Dermis microvascular lymphatic vessel endothelial cell (primary cell): Measurements from ENCODE around the gene STRIT1. TPM values are rescaled to one million over a fixed set of nuclear protein-coding genes. Genes with fewer than 3 reads are reported as not detected.
A peak's percentile ranks its signal among the peaks of the same experiment; 100 is the strongest.

Experiments
- DNase-seq, 2 donors: peaks; one replicate each; pipeline versions ENCODE4 v3.0.0 to v3.0.0-alpha.2; 2010; ENCODE audit warnings: low read depth in 2 of 2
- total RNA-seq: library from RNA; depleted of rRNA; stranded (reverse); fragments of >200 nt; gene quantifications from 2 replicates; pipeline ENCODE4 v1.2.1, GENCODE V29; 2014

Gene STRIT1
- not detected in 2 replicates for total RNA-seq

DNA sequence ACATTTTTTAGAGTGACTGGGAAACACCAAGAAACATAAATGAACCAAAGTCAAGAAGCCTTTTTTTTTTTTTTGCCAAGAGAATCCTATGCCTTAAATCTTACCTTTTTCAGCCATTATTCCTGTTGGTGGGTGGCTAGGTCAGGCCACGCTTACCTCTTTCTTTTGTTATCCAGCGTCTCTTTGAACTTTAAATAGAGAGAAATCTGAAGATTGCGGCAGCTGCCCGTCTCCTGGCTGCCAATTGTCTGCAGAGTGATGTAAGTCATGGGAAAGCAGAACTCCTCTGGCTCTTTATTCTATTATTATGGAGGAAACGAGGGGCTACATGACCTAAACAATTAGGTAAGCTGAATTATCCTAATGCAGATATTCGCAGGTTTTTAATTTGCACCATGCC lies at the start of gene STRIT1:
TSS of gene STRIT1 (minus strand) at position 168 of the 400 bp plus-strand sequence.
- DNase-seq = no peak

DNA sequence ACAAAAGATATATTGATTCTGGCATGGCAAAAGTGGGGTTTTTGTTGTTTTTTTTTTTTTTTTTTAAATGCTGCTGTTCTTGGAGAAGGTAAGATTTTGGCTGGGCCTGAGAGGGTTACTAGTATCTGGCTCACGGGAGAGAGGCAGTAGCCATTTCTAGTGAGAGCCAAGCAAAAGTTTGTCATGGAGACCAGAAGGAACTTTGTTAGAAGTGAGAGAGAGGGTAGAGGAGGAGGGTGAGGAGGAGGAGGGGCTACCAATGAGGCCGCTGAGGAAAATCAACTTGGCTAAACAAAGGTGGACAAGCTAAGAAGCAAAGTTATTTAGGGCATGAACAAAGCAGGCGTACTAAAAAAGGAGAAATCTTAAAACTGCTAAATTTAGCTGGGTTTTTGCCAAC lies 48.9 kb upstream of the STRIT1 start:
- DNase-seq = no peak

- DNase-seq = no peak
Measured at GRCh38 chr3:155339052-155339451, 45.6 kb upstream of the STRIT1 start.

- DNase-seq = no peak
Measured at GRCh38 chr3:155335724-155336354, 42.4 kb upstream of the STRIT1 start.

- DNase-seq = peak in 1 of 2 donors; percentile 45
Measured at GRCh38 chr3:155334914-155335723, 41.6 kb upstream of the STRIT1 start.

DNA sequence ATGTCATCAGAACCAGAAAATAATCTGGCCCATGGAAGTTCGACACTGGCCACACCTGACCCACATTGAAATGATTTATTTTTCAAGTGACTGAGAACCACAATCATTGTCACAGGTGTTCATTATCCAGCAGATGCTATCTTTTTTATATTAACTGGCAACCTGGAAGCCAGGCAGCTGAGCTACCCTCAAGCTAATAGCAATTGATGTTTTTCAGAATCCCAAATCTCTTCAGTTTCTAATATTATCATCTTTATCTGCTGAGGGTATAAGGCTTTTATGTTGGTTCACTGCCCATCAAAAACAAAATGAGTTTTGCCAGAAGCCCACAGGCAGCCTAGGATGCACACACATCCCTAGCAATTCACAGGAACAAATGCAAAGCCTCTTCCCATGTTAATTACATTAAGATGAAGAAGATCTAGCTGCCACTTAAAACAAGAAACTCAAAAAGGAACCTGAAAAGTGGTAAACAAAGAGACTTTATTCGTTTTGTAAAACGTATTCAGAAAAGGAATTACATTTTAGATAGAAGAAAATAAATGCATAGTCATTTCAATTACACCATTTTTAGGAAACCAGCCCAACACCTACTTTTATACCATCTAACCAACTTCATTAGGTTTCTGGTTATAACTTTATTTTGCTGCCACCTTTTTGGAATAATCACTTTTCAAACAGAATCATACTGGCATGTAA lies 40.9 kb upstream of the STRIT1 start:
- no peak for DNase-seq

- no peak for DNase-seq
Measured at GRCh38 chr3:155332716-155333115, 39.2 kb upstream of the STRIT1 start.

DNA sequence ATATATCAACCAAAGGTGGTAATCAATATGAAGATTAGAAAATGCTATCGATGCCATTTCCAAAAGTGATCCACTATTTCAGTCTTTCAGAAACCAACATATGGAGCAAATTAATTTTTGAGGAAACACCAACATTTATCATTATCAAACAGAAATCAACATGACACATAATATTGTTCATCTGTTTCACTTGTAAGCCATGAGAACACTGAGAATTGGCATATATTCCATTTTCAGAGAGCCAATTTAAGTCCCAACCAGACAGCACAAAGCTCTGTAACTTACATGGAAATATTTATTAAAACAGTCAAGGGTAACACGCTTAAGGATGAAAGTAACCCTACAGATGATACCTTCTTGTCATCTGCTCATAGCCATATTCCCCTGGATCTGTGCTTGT lies 37.6 kb upstream of the STRIT1 start:
- no peak for DNase-seq

GRCh38 chr3:155330370-155330769 lies 36.9 kb upstream of the STRIT1 start:
- no peak for DNase-seq

DNA sequence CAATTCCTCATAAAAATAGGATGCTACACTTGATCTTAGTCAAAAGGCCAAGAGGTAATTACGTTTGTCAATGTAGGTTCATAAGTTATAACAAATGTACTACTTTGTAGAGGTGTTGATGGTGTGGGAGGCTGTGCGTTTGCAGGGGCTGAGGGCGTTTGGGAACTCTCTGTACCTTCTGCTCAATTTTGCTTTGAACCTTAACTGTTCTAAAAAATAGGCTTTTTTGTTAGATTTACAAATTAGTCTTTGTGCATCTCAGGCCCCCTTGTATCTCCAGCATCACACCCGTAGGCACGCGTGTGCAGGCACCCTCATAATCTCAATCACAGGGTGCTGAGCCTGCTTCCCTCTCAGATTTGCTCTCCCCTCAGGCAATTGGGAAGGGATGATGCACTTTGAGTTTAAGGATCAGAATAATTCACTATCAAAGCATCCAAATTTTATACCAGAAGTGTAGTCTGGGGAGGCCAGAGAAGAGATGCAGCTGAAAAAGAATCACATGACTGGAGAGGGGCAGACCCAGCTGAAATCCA lies 36.1 kb upstream of the STRIT1 start:
- DNase-seq = no peak

DNA sequence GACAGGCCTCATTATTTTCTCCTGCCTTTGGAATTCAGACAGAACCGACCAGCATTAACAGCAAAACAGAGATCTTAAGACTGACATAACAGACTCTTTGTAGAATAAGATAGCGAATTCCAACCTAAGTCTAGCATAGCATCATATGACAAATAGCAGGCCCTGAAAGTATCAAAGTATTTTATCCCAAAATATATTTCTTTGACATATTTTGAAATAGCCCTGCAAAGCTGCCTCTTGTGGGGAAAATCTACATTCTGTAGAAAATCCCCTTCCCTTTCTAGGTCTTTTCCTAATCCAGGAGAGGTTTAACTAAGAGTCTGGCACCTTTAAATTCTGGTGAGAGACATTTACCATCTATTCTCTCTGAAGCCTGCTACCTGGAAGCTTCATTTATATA lies 34.4 kb upstream of the STRIT1 start:
- no peak for DNase-seq

DNA sequence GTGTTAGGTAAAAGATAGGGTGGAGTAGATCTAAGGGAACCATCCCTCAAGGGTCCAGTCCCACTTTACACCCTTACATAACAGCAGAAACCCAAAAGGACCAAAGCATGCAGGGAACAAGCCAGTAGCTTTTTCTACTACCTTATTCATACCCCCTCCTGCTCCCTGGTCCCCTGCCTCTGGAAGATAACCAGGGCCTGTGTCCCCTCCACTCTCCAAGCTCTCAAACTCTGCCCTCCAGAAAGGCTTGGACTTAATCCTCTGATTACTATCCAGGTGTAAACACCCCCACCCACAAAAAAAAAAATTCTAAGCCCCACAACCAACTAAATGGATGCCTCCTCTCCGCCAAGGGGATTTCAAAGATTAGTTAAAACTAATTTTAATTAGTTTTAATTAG lies 33.9 kb upstream of the STRIT1 start:
- no peak for DNase-seq

DNA sequence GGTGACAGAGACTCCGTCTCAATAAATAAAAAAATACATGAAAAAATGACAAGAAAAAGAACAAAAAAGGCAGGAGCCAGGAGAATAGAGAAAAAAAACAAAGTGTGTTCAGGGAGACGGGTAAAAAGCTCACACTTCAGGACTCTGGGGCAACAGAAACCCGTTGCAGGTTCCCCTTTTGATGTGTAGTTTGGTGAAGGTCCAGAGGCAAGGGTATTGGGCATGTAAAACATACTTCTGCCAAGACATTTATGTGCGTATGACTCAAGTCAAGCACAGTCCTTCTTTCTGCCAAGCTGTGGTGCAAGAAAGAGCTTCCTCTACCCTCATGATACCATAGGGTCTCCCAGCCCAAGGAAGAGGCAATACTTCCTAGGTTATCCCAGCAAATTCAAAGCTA lies 33.4 kb upstream of the STRIT1 start:
- DNase-seq = no peak

GRCh38 chr3:155326244-155326643 lies 32.8 kb upstream of the STRIT1 start:
- no peak for DNase-seq

GRCh38 chr3:155325263-155325835 lies 31.9 kb upstream of the STRIT1 start:
- DNase-seq = no peak

- DNase-seq = peak in 1 of 2 donors; percentile 73
Measured at GRCh38 chr3:155323063-155323666, 29.7 kb upstream of the STRIT1 start.

- no peak for DNase-seq
Measured at GRCh38 chr3:155321418-155321817, 27.9 kb upstream of the STRIT1 start.

GRCh38 chr3:155320934-155321333 lies 27.5 kb upstream of the STRIT1 start:
- DNase-seq = no peak

DNA sequence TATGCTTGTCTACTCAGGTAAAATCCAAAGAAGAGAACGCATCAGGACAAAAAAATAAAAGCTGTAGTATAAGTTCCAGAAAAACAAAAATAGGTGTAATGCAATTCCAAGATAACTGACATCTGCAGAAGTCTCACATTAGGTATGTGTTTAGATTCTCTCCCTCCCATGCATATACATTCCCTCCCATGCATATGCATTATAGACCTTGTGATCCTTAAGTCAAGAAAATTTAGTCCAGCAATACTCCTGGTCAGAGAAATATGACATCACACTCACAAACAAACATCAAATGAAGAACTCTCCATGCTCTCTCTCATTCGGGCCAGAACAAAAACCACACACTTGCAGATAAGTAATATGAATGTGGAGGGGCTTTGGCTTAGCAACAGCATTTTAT lies 25.3 kb upstream of the STRIT1 start:
- DNase-seq = no peak

DNA sequence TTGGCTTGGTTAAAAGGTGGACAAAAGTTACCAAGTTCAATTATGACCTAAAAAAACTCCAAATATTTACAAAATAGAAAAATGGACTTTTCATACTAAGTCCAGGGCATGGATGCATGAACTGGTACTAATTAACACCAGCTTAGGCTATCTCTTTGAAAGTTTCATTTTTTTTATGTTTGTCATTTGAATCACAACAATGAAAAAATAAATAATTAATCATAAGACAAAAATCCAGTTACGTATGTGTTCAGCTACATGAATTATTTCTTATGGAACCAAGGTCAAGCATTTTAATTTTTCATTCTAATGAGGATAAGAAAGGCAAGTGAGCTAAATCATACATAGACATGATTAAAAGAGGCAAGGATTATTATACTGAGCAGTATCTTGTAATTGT lies 23.7 kb upstream of the STRIT1 start:
- DNase-seq = no peak

- no peak for DNase-seq
Measured at GRCh38 chr3:155316426-155316825, 22.9 kb upstream of the STRIT1 start.

GRCh38 chr3:155313916-155314315 lies 20.4 kb upstream of the STRIT1 start:
- no peak for DNase-seq
